ENCODE results near the gene SGK2.

Gene SGK2

DNA sequence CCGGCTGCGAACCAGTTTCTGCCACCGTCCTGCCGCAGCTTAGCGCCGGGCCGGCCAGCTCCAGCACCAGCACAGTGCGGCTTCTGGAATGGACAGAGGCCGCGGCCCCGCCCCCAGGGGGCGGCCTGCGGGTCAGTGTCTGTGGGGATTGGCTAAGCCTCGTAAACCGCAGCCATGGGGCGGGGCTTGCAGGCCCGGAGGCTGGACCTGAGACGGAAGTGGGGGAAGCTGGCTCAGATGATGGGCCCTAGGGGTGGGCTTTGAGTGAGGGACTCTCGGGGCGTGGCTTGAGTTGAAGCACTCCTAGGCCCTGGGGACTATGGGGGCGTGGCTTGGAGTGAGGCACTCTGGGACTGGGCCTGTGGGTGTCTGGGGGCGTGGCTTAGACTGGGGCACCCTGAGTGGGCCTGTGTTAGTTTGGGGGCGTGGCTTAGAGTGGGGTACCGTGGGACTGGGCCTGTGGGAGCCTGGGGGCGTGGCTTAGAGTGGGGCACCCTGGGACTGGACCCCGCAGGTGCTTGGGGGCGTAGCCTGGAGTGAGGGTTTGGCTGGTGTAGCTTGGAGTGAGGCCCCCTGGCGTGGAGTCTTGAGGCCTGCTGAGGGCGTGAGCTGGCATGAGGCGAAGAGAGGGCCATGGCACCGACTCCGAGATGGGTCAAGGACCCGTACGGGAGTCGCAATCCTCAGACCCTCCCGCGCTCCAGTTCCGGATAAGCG lies 44.7 kb upstream of the SGK2 start:
- DNase-seq (peak; percentile 98), ATAC-seq (ENCODE audit: insufficient read depth, low read depth) (peak; percentile 88)
- Histone ChIP-seq H3K27ac (ENCODE audit: low read length) (peak overlapping the region; percentile 76), H3K4me3 (ENCODE audit: low read depth in 1 of 2, low read length in 2 of 2) (peak overlapping the region; percentile 35 to 77), H3K9me3 (ENCODE audit: insufficient read depth, low read length, severe bottlenecking) (no peaks in the 10 kb centered on the region), H3K4me1 (ENCODE audit: insufficient read depth, low read length) (peaks cover 23% of the 10 kb centered on the region), H3K9ac (ENCODE audit: low read depth, low read length) (peak overlapping the region; percentile 66), H3K36me3 (ENCODE audit: insufficient read depth, low read length) (no peaks in the 10 kb centered on the region), H2AFZ (ENCODE audit: low read depth, low read length) (peak overlapping the region; percentile 77), H3K27me3 (ENCODE audit: insufficient read depth, low read length, poor library complexity) (no peaks in the 10 kb centered on the region), H3K4me2 (ENCODE audit: insufficient read depth, low read length) (peak overlapping the region; percentile 64), H4K20me1 (ENCODE audit: insufficient read depth, low read length) (no peaks in the 10 kb centered on the region), H3K79me2 (ENCODE audit: insufficient read depth, low read length) (peaks cover 14% of the 10 kb centered on the region)
- no peak for TF ChIP-seq EZH2 (IDR thresholded peaks at IDR 0.05; ENCODE audit: borderline replicate concordance, low read depth, low read length, severe bottlenecking)
- TF ChIP-seq, protein P1, sequence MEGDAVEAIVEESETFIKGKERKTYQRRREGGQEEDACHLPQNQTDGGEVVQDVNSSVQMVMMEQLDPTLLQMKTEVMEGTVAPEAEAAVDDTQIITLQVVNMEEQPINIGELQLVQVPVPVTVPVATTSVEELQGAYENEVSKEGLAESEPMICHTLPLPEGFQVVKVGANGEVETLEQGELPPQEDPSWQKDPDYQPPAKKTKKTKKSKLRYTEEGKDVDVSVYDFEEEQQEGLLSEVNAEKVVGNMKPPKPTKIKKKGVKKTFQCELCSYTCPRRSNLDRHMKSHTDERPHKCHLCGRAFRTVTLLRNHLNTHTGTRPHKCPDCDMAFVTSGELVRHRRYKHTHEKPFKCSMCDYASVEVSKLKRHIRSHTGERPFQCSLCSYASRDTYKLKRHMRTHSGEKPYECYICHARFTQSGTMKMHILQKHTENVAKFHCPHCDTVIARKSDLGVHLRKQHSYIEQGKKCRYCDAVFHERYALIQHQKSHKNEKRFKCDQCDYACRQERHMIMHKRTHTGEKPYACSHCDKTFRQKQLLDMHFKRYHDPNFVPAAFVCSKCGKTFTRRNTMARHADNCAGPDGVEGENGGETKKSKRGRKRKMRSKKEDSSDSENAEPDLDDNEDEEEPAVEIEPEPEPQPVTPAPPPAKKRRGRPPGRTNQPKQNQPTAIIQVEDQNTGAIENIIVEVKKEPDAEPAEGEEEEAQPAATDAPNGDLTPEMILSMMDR (IDR thresholded peaks at IDR 0.05; ENCODE audit: borderline replicate concordance, extremely low read depth, low read length, poor library complexity, severe bottlenecking): peak; percentile 57

DNA sequence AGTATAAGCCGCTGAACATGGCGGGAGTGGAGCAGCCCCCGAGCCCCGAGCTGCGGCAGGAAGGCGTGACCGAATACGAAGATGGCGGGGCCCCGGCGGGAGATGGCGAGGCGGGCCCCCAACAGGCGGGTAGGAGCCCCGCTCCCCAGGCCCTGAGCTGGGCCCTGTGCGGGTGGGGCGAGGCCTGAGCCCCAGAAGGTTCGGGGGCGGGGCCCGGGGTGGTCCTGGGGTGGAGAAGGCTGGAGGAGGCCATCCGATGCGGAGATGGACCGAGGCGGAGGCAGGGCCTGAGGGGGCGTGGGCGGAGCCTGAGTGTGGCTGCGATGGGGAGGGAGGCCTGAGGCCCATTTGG lies 44.2 kb upstream of the SGK2 start:
- Histone ChIP-seq H3K36me3 (ENCODE audit: insufficient read depth, low read length) (no peaks in the 10 kb centered on the region), H2AFZ (ENCODE audit: low read depth, low read length) (peak overlapping the region; percentile 77), H4K20me1 (ENCODE audit: insufficient read depth, low read length) (no peaks in the 10 kb centered on the region), H3K4me3 (ENCODE audit: low read depth in 1 of 2, low read length in 2 of 2) (peak overlapping the region; percentile 35 to 77), H3K9ac (ENCODE audit: low read depth, low read length) (peak overlapping the region; percentile 66), H3K27me3 (ENCODE audit: insufficient read depth, low read length, poor library complexity) (no peaks in the 10 kb centered on the region), H3K79me2 (ENCODE audit: insufficient read depth, low read length) (peaks cover 14% of the 10 kb centered on the region), H3K9me3 (ENCODE audit: insufficient read depth, low read length, severe bottlenecking) (no peaks in the 10 kb centered on the region), H3K4me2 (ENCODE audit: insufficient read depth, low read length) (peak overlapping the region; percentile 64), H3K27ac (ENCODE audit: low read length) (peak overlapping the region; percentile 76), H3K4me1 (ENCODE audit: insufficient read depth, low read length) (peaks cover 23% of the 10 kb centered on the region)
- ATAC-seq (ENCODE audit: insufficient read depth, low read depth) (peak; percentile 48), DNase-seq (no peak)
- TF ChIP-seq, protein P1 (IDR thresholded peaks at IDR 0.05; ENCODE audit: borderline replicate concordance, extremely low read depth, low read length, poor library complexity, severe bottlenecking): no peak
- TF ChIP-seq EZH2 (IDR thresholded peaks at IDR 0.05; ENCODE audit: borderline replicate concordance, low read depth, low read length, severe bottlenecking): no peak

DNA sequence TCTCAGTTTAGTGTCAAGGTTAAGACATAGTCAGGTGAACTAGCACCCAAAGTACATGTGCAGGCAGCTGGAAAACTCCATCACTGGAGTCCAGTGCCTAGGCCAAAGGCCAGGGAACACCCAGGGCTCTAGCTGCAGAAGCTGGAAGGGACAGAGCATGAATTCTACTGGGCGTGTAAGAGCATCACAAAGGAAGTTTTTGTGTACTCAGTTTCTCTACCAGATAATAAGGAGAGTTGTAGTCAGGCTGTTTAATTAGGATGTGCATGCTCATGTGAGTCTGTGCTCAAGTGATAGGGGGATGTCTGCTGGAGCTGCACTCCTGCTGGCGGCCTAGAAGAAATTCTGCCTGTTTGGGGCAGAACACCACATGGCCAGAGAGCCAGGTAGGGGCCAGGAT lies 43.2 kb upstream of the SGK2 start:
- TF ChIP-seq, protein P1 (IDR thresholded peaks at IDR 0.05; ENCODE audit: borderline replicate concordance, extremely low read depth, low read length, poor library complexity, severe bottlenecking): no peak
- no peak for TF ChIP-seq EZH2 (IDR thresholded peaks at IDR 0.05; ENCODE audit: borderline replicate concordance, low read depth, low read length, severe bottlenecking)
- H3K4me3 ChIP-seq (ENCODE audit: low read depth in 1 of 2, low read length in 2 of 2): peak overlapping the region in 1 of 2 experiments; percentile 77; a peak in 2 of 4 replicates
- peak overlapping the region; percentile 64 for H3K4me2 ChIP-seq (ENCODE audit: insufficient read depth, low read length)
- ATAC-seq (ENCODE audit: insufficient read depth, low read depth): no peak
- no peaks in the 10 kb centered on the region for H4K20me1 ChIP-seq (ENCODE audit: insufficient read depth, low read length)
- no peak for DNase-seq
- peak overlapping the region; percentile 66 for H3K9ac ChIP-seq (ENCODE audit: low read depth, low read length)
- no peaks in the 10 kb centered on the region for H3K36me3 ChIP-seq (ENCODE audit: insufficient read depth, low read length)
- H3K4me1 ChIP-seq (ENCODE audit: insufficient read depth, low read length): peaks cover 23% of the 10 kb centered on the region
- H3K9me3 ChIP-seq (ENCODE audit: insufficient read depth, low read length, severe bottlenecking): no peaks in the 10 kb centered on the region
- H3K79me2 ChIP-seq (ENCODE audit: insufficient read depth, low read length): peaks cover 14% of the 10 kb centered on the region
- H2AFZ ChIP-seq (ENCODE audit: low read depth, low read length): no peak overlapping the region
- no peaks in the 10 kb centered on the region for H3K27me3 ChIP-seq (ENCODE audit: insufficient read depth, low read length, poor library complexity)
- no peak overlapping the region for H3K27ac ChIP-seq (ENCODE audit: low read length)
